HL-60 (cell line): Measurements from ENCODE around the gene FAM184B.

Source experiments
- CTCF ChIP-seq: IDR thresholded peaks from one replicate; pipeline ENCODE4 v1.5.1; 2011; ENCODE audit warnings: low read length, control low read depth, inconsistent platforms; ENCODE audit not compliant: insufficient read depth
- POLR2AphosphoS5 ChIP-seq: IDR thresholded peaks from 2 replicates; pipeline ENCODE4 v1.6.1; 2012; ENCODE audit warnings: low read depth
- SPI1 ChIP-seq: IDR thresholded peaks from 2 replicates; pipeline ENCODE4 v1.6.1; 2012; ENCODE audit warnings: low read depth, mild to moderate bottlenecking, borderline replicate concordance

DNA sequence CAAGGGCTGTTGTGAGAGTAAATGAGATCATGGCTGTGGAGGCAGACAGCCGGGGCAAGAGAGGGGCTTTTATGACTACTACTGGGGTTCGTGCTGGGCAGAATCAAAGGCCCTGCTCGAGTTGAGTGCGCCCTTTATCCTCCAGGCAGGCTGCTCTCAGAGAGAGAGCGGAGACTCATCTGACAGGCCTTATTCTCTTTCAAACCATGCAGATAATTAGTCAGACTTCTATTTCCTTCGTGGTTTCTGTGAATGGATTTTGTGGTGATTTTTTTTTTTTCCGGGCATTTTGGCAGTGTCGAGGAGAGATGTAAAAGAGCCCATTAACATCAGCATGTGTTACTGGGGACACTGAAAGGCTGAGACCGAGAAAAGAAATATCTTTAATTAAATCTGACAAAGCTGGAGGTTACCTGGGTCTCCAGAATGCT, 93.4 kb downstream of the FAM184B start:
- no peak for TF ChIP-seq CTCF
- no peak for TF ChIP-seq POLR2AphosphoS5
- TF ChIP-seq SPI1 = no peak
